ENCODE measurements around the gene RNF5. TPM values are rescaled to one million over a fixed set of nuclear protein-coding genes. Genes with fewer than 3 reads are reported as not detected.
A peak's percentile ranks its signal among the peaks of the same experiment; 100 is the strongest.

RNF5 gene
- total RNA-seq, 1 experiment from 2014 or later, result 70.7 TPM

GRCh38 chr6:32168350-32168749 lies 9.9 kb upstream of the RNF5 start:
- ChIA-PET POLR2A (no interaction called here), CTCF (no interaction called here)
- Mint-ChIP-seq H3K9me3 (ENCODE audit: unreplicated experiment) (no peaks in the 10 kb centered on the region), H3K27ac (ENCODE audit: unreplicated experiment) (peak overlapping the region; percentile 42), H3K27me3 (ENCODE audit: insufficient read depth, unreplicated experiment) (no peaks in the 10 kb centered on the region), H3K36me3 (ENCODE audit: insufficient read depth, unreplicated experiment) (peaks cover 85% of the 10 kb centered on the region), H3K4me3 (ENCODE audit: unreplicated experiment) (no peak overlapping the region), H3K4me1 (ENCODE audit: low read depth, unreplicated experiment) (peaks cover 18% of the 10 kb centered on the region)
- DNase-seq, result no peak
- Histone ChIP-seq H3K4me3 (ENCODE audit: low read depth, low read length) (no peak overlapping the region), H3K27me3 (replicated peaks; ENCODE audit: control insufficient read depth, insufficient read depth, low read length) (no peaks in the 10 kb centered on the region), H3K4me1 (peaks cover 35% of the 10 kb centered on the region), H3K36me3 (ENCODE audit: control insufficient read depth, insufficient read depth, low read length) (no peaks in the 10 kb centered on the region), H3K9me3 (no peaks in the 10 kb centered on the region)
- TSS peak; percentile 45 for BruUV-seq (replicated peaks)
- intact Hi-C loops (cut with micrococcal nuclease; ENCODE audit: unreplicated experiment), result no loop called here
- TF ChIP-seq CTCF (IDR thresholded peaks at IDR 0.05; ENCODE audit: insufficient read depth in 1 of 2, low read depth in 1 of 2, low read length in 1 of 2, severe bottlenecking in 1 of 2, unreplicated experiment in 1 of 2), result no peak

GRCh38 chr6:32168807-32169591 lies 9.2 kb upstream of the RNF5 start:
- no peaks in the 10 kb centered on the region for H3K9me3 ChIP-seq
- no peaks in the 10 kb centered on the region for H3K36me3 ChIP-seq (ENCODE audit: control insufficient read depth, insufficient read depth, low read length)
- BruUV-seq (replicated peaks), result no TSS peak
- no peaks in the 10 kb centered on the region for H3K27me3 Mint-ChIP-seq (ENCODE audit: insufficient read depth, unreplicated experiment)
- H3K4me3 ChIP-seq (ENCODE audit: low read depth, low read length), result no peak overlapping the region
- H3K4me1 Mint-ChIP-seq (ENCODE audit: low read depth, unreplicated experiment), result peaks cover 24% of the 10 kb centered on the region
- no peaks in the 10 kb centered on the region for H3K27me3 ChIP-seq (replicated peaks; ENCODE audit: control insufficient read depth, insufficient read depth, low read length)
- TF ChIP-seq CTCF (IDR thresholded peaks at IDR 0.05; ENCODE audit: insufficient read depth in 1 of 2, low read depth in 1 of 2, low read length in 1 of 2, severe bottlenecking in 1 of 2, unreplicated experiment in 1 of 2), result no peak
- no peaks in the 10 kb centered on the region for H3K9me3 Mint-ChIP-seq (ENCODE audit: unreplicated experiment)
- DNase-seq, result no peak
- intact Hi-C loops (cut with micrococcal nuclease; ENCODE audit: unreplicated experiment), result no loop called here
- ChIA-PET CTCF (interaction anchor here (1.0 kb wide), 1 partner anchor 27 kb away, joined by 3 read pairs; no protein-coding TSS in a partner anchor), POLR2A (no interaction called here)
- H3K4me3 Mint-ChIP-seq (ENCODE audit: unreplicated experiment), result no peak overlapping the region
- peaks cover 78% of the 10 kb centered on the region for H3K36me3 Mint-ChIP-seq (ENCODE audit: insufficient read depth, unreplicated experiment)
- H3K4me1 ChIP-seq, result peaks cover 40% of the 10 kb centered on the region
- peak overlapping the region; percentile 19 for H3K27ac Mint-ChIP-seq (ENCODE audit: unreplicated experiment)

- Mint-ChIP-seq H3K9me3 (ENCODE audit: unreplicated experiment) (no peaks in the 10 kb centered on the region), H3K27me3 (ENCODE audit: insufficient read depth, unreplicated experiment) (no peaks in the 10 kb centered on the region), H3K27ac (ENCODE audit: unreplicated experiment) (peak overlapping the region; percentile 19), H3K36me3 (ENCODE audit: insufficient read depth, unreplicated experiment) (peaks cover 66% of the 10 kb centered on the region), H3K4me1 (ENCODE audit: low read depth, unreplicated experiment) (peaks cover 29% of the 10 kb centered on the region), H3K4me3 (ENCODE audit: unreplicated experiment) (no peak overlapping the region)
- intact Hi-C loops (cut with micrococcal nuclease; ENCODE audit: unreplicated experiment), result no loop called here
- peaks cover 40% of the 10 kb centered on the region for H3K4me1 ChIP-seq
- no peak for DNase-seq
- ChIA-PET CTCF (interaction anchor here (0.5 kb wide), 1 partner anchor 16 kb away, joined by 3 read pairs; no protein-coding TSS in a partner anchor), POLR2A (no interaction called here)
- no peaks in the 10 kb centered on the region for H3K9me3 ChIP-seq
- H3K36me3 ChIP-seq (ENCODE audit: control insufficient read depth, insufficient read depth, low read length), result no peaks in the 10 kb centered on the region
- no TSS peak for BruUV-seq (replicated peaks)
- TF ChIP-seq CTCF (IDR thresholded peaks at IDR 0.05; ENCODE audit: insufficient read depth in 1 of 2, low read depth in 1 of 2, low read length in 1 of 2, severe bottlenecking in 1 of 2, unreplicated experiment in 1 of 2), result no peak
- no peak overlapping the region for H3K4me3 ChIP-seq (ENCODE audit: low read depth, low read length)
- H3K27me3 ChIP-seq (replicated peaks; ENCODE audit: control insufficient read depth, insufficient read depth, low read length), result no peaks in the 10 kb centered on the region
Observed at GRCh38 chr6:32170294-32170693, 7.9 kb upstream of the RNF5 start.

Measured in Caco-2 (cell line).